ENCODE data around the gene GPR84.

DNA sequence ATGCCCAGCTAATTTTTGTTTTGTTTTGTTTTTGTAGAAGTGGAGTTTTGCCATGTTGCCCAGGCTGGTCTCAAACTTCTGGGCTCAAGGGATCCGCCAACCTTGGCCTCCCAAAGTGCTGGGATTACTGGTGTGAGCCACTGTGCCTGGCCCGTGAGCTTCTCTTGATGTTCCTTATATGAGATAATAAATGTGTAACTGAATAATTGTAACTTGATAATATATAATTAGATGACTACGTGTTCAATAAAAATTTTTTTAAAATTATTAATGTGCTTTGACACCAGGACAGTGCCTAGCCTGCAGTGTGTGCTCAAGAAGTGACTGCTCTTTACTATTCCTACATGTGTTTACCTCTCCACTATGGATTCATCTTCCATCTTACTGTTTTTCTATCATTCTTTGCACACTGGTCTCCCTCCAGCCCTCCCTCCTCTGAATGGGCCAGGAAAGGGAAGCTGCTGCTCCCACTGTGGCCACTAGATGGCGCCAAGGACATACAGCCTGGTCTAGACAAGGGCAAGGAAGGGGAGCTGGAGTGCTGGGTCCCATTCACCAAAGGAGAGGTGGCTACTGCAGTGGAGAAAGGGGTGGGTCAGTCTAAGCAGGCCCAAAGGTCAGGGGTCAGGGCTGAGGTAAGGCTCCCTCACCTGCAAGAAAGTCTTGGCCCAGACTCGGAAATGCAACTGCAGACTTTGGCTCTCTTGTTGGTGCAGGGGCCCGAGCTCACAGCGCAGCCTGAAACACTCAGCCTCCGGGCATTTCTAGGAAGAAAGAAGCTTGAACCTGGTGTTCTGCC, 34.9 kb upstream of the GPR84 start:
- TF ChIP-seq, protein P1, sequence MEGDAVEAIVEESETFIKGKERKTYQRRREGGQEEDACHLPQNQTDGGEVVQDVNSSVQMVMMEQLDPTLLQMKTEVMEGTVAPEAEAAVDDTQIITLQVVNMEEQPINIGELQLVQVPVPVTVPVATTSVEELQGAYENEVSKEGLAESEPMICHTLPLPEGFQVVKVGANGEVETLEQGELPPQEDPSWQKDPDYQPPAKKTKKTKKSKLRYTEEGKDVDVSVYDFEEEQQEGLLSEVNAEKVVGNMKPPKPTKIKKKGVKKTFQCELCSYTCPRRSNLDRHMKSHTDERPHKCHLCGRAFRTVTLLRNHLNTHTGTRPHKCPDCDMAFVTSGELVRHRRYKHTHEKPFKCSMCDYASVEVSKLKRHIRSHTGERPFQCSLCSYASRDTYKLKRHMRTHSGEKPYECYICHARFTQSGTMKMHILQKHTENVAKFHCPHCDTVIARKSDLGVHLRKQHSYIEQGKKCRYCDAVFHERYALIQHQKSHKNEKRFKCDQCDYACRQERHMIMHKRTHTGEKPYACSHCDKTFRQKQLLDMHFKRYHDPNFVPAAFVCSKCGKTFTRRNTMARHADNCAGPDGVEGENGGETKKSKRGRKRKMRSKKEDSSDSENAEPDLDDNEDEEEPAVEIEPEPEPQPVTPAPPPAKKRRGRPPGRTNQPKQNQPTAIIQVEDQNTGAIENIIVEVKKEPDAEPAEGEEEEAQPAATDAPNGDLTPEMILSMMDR (IDR thresholded peaks at IDR 0.05), result peak; percentile 97 to 99 (median 98)
- no peak for TF ChIP-seq POLR2A (IDR thresholded peaks at IDR 0.05)

Measured in sigmoid colon (tissue), 3 donors.